H1 (cell line): ENCODE measurements around the gene RHOH. TPM values are rescaled to one million over a fixed set of nuclear protein-coding genes. Genes with fewer than 3 reads are reported as not detected.

ENCODE experiments used
- CTCF ChIA-PET: fragments of 300-600 bp; sonication (Branson Sonifier 250); formaldehyde crosslinking; loops from one replicate; lab custom pipeline; 2021; ENCODE audit not compliant: partially characterized antibody; lab: Charles Lee
- POLR2A ChIA-PET: fragments of 300-600 bp; sonication (Branson Sonifier 250); formaldehyde crosslinking; loops from one replicate; lab custom pipeline; 2021; ENCODE audit warnings: inconsistent platforms; ENCODE audit not compliant: partially characterized antibody; lab: Charles Lee
- DNase-seq, 2 experiments: peaks; one replicate each; pipeline versions ENCODE4 v3.0.0 to v3.0.0-alpha.2; 2010 to 2022; ENCODE audit warnings: low spot score in 2 of 2, low read depth in 1 of 2, mixed read lengths in 1 of 2
- FAIRE-seq: peaks from 2 replicates; lab custom pipeline; 2011; peaks lifted over from hg19 to GRCh38; lab: Jason Lieb, UNC
- H2AFZ ChIP-seq: 2 replicates; pipeline ENCODE4 v1.8.1; 2012; ENCODE audit warnings: low read length, inconsistent platforms
- H2AK5ac ChIP-seq: 2 replicates; pipeline ENCODE4 v1.6.1; 2013; ENCODE audit warnings: low read depth, low read length
- H2BK120ac ChIP-seq: replicated peaks from 2 replicates; pipeline ENCODE3; 2013; ENCODE audit warnings: low read depth, low read length, inconsistent platforms
- H2BK12ac ChIP-seq: 2 replicates; pipeline ENCODE4 v1.6.1; 2013; ENCODE audit warnings: low read depth, low read length
- H2BK15ac ChIP-seq: 2 replicates; pipeline ENCODE4 v1.6.1; 2013; ENCODE audit warnings: low read length
- H2BK20ac ChIP-seq: 2 replicates; pipeline ENCODE4 v1.6.1; 2013; ENCODE audit warnings: low read length
- H2BK5ac ChIP-seq: 2 replicates; pipeline ENCODE4 v1.6.1; 2013; ENCODE audit warnings: low read depth, low read length
- H3K14ac ChIP-seq: 2 replicates; pipeline ENCODE4 v1.6.1; 2013; ENCODE audit warnings: inconsistent platforms; ENCODE audit not compliant: insufficient read length
- H3K18ac ChIP-seq: 2 replicates; pipeline ENCODE4 v1.6.1; 2013; ENCODE audit warnings: low read length; ENCODE audit errors: extremely low read depth
- H3K23ac ChIP-seq: 2 replicates; pipeline ENCODE4 v1.6.1; 2013; ENCODE audit warnings: inconsistent platforms; ENCODE audit not compliant: insufficient read length
- H3K23me2 ChIP-seq: 2 replicates; pipeline ENCODE4 v1.6.1; 2013; ENCODE audit warnings: low read depth, low read length
- H3K27ac ChIP-seq: 2 replicates; pipeline ENCODE4 v1.6.1; 2011; ENCODE audit warnings: low read depth, low read length, inconsistent platforms
- H3K27me3 ChIP-seq, 4 experiments: replicated peaks in 1 of 4; 1 replicate in 1 of 4; 2 replicates in 3 of 4; pipeline versions ENCODE4 v1.6.1 to v1.8.1; 2011 to 2013; ENCODE audit warnings: low read length in 3 of 4, mild to moderate bottlenecking in 3 of 4, inconsistent platforms in 2 of 4, mixed read lengths in 2 of 4, moderate library complexity in 1 of 4; ENCODE audit not compliant: control insufficient read depth in 3 of 4, insufficient read depth in 3 of 4; ENCODE audit errors: extremely low read depth in 1 of 4
- H3K36me3 ChIP-seq, 4 experiments: 2 replicates each; pipeline versions ENCODE4 v1.6.1 to v1.8.1; 2011 to 2013; ENCODE audit warnings: mild to moderate bottlenecking in 4 of 4, low read length in 3 of 4, moderate library complexity in 2 of 4, control low read depth in 1 of 4, inconsistent platforms in 1 of 4; ENCODE audit not compliant: insufficient read depth in 4 of 4, control insufficient read depth in 2 of 4
- H3K4ac ChIP-seq: replicated peaks from 2 replicates; pipeline ENCODE3; 2013; ENCODE audit warnings: low read length, low read depth, mixed read lengths, inconsistent platforms; ENCODE audit not compliant: insufficient read length
- H3K4me1 ChIP-seq, 4 experiments: replicated peaks in 1 of 4; 1 replicate in 1 of 4; 2 replicates in 3 of 4; pipeline versions ENCODE4 v1.6.1 to v1.8.1; 2011 to 2013; ENCODE audit warnings: low read length in 3 of 4, inconsistent platforms in 2 of 4, mixed read lengths in 1 of 4; ENCODE audit not compliant: insufficient read depth in 4 of 4, control insufficient read depth in 3 of 4
- H3K4me2 ChIP-seq, 2 experiments: 2 replicates each; pipeline versions ENCODE4 v1.6.1 to v1.8.1; 2011 to 2013; ENCODE audit warnings: low read depth in 2 of 2, low read length in 2 of 2, control low read depth in 1 of 2, inconsistent platforms in 1 of 2, mild to moderate bottlenecking in 1 of 2; ENCODE audit not compliant: insufficient read depth in 1 of 2
- H3K4me3 ChIP-seq, 4 experiments: fragments of 200-600, 300-600 bp in 1 of 4; sonication (generic), shearing (Covaris generic), sonication (Bioruptor Twin) in 1 of 4; 2 replicates each; pipeline versions ENCODE4 v1.5.1 to v1.8.1; 2011 to 2016; ENCODE audit warnings: low read length in 4 of 4, low read depth in 3 of 4, control low read depth in 2 of 4, inconsistent platforms in 2 of 4, mild to moderate bottlenecking in 2 of 4, mixed read lengths in 1 of 4, moderate library complexity in 1 of 4; ENCODE audit not compliant: insufficient read depth in 2 of 4; ENCODE audit errors: extremely low read depth in 1 of 4
- H3K56ac ChIP-seq: replicated peaks from 2 replicates; pipeline ENCODE3; 2013; ENCODE audit warnings: low read depth, mild to moderate bottlenecking, mixed read lengths, low read length, inconsistent platforms; ENCODE audit not compliant: insufficient read length
- H3K79me1 ChIP-seq: 2 replicates; pipeline ENCODE4 v1.6.1; 2013; ENCODE audit warnings: low read depth, low read length, control low read depth
- H3K79me2 ChIP-seq, 2 experiments: 2 replicates each; pipeline versions ENCODE4 v1.6.1 to v1.8.1; 2012 to 2013; ENCODE audit warnings: low read length in 2 of 2, mild to moderate bottlenecking in 2 of 2, inconsistent platforms in 1 of 2; ENCODE audit not compliant: insufficient read depth in 2 of 2, control insufficient read depth in 1 of 2
- H3K9ac ChIP-seq, 4 experiments: replicated peaks in 1 of 4; 1 replicate in 1 of 4; 2 replicates in 3 of 4; pipeline versions ENCODE4 v1.6.1 to v1.8.1; 2011 to 2013; ENCODE audit warnings: low read depth in 3 of 4, low read length in 3 of 4, control low read depth in 2 of 4, mild to moderate bottlenecking in 2 of 4, moderate library complexity in 2 of 4, inconsistent platforms in 1 of 4; ENCODE audit errors: extremely low read depth in 1 of 4
- H3K9me3 ChIP-seq, 2 experiments: 2 replicates each; pipeline versions ENCODE4 v1.6.1 to v1.8.1; 2012 to 2013; ENCODE audit warnings: mild to moderate bottlenecking in 2 of 2, moderate library complexity in 2 of 2, control low read depth in 1 of 2, inconsistent platforms in 1 of 2, low read depth in 1 of 2, low read length in 1 of 2, mixed read lengths in 1 of 2; ENCODE audit not compliant: insufficient read depth in 2 of 2
- H4K20me1 ChIP-seq, 2 experiments: replicated peaks in 1 of 2; 2 replicates each; pipeline versions ENCODE3 to v1.8.1; 2011 to 2013; ENCODE audit warnings: inconsistent platforms in 2 of 2, low read length in 2 of 2, mild to moderate bottlenecking in 1 of 2; ENCODE audit not compliant: insufficient read depth in 2 of 2, control insufficient read depth in 1 of 2
- H4K5ac ChIP-seq: 2 replicates; pipeline ENCODE4 v1.6.1; 2013; ENCODE audit warnings: low read length, low read depth, mixed read lengths, inconsistent platforms; ENCODE audit not compliant: insufficient read length
- H4K8ac ChIP-seq: 2 replicates; pipeline ENCODE4 v1.8.0; 2013; ENCODE audit warnings: mild to moderate bottlenecking, moderate library complexity, low read length, inconsistent platforms; ENCODE audit not compliant: insufficient read depth; ENCODE audit errors: extremely low read depth
- H4K91ac ChIP-seq: replicated peaks from 2 replicates; pipeline ENCODE3; 2013; ENCODE audit warnings: low read length, mixed read lengths, inconsistent platforms; ENCODE audit not compliant: insufficient read length
- MAX ChIP-seq: IDR thresholded peaks from 2 replicates; pipeline ENCODE4 v1.6.1; 2012; ENCODE audit warnings: inconsistent platforms
- RAD21 ChIP-seq, 2 experiments: IDR thresholded peaks in 1 of 2; conservative IDR thresholded peaks in 1 of 2; 2 replicates each; pipeline ENCODE4 v1.6.1; 2011; ENCODE audit warnings: low read depth in 2 of 2, low read length in 2 of 2, improper control_type of control experiment in 1 of 2, inconsistent platforms in 1 of 2, mild to moderate bottlenecking in 1 of 2, moderate library complexity in 1 of 2
- RBBP5 ChIP-seq: IDR thresholded peaks from 2 replicates; pipeline ENCODE4 v1.7.1; 2012; ENCODE audit warnings: low read depth, mild to moderate bottlenecking, inconsistent platforms, low read length, moderate library complexity, borderline replicate concordance
- WGBS, 2 experiments: shearing (Covaris generic) in 1 of 2; methylation state at CpG; one replicate each; pipeline versions ENCODE4 v1.1.6 to v1.1.7; 2013 to 2015; ENCODE audit warnings: low lambda C conversion rate in 2 of 2, mixed read lengths in 2 of 2, inconsistent platforms in 1 of 2, low coverage in 1 of 2, missing lambda C conversion rate in 1 of 2; ENCODE audit not compliant: insufficient replicate concordance in 2 of 2, insufficient coverage in 1 of 2, insufficient read length in 1 of 2; ENCODE audit errors: extremely low coverage in 1 of 2, missing lambda C conversion rate in 1 of 2; 5-methylcytosine and 5-hydroxymethylcytosine counted together
- polyA plus RNA-seq, 7 experiments: library from polyadenylated mRNA; depleted of rRNA in 3 of 7; stranded (reverse) in 5 of 7; unstranded in 2 of 7; fragments of >200 nt in 5 of 7; fragments of 200-250 nt in 2 of 7; gene quantifications; 1 replicate in 5 of 7; 2 replicates in 1 of 7; 4 replicates in 1 of 7; pipeline versions ENCODE4 v1.2.1 to v1.2.3, GENCODE V29; 2011 to 2013; ENCODE audit warnings: missing spikeins in 2 of 7, mixed read lengths in 2 of 7
- total RNA-seq: library from RNA; stranded (reverse); fragmentation: NEBNext Ultra II Directional; extraction: Animal tissue kit (Norgen Biotek cat#: 25700); gene quantifications from 2 replicates; pipeline ENCODE4 v1.2.1, GENCODE V29; 2021
- TF ChIP-seq, protein P1 (sequence below), 3 experiments: IDR thresholded peaks; 1 replicate in 2 of 3; 2 replicates in 1 of 3; pipeline versions ENCODE4 v1.5.1 to v1.6.1; 2011; ENCODE audit warnings: low read length in 3 of 3, mild to moderate bottlenecking in 3 of 3, inconsistent platforms in 2 of 3, low read depth in 1 of 3, moderate library complexity in 1 of 3; ENCODE audit not compliant: insufficient read depth in 1 of 3; ENCODE audit errors: control extremely low read depth in 1 of 3

The RHOH gene
- total and polyA plus RNA-seq, 2 of the 8 experiments (the other 6 are each of a cell fraction or from before 2014, with no cell fraction given), result 5.9 to 6.9 TPM

- no peak overlapping the region for H2BK120ac ChIP-seq
- H2BK20ac ChIP-seq, result no peak overlapping the region
- DNase-seq (peak in 1 of 2 experiments; percentile 69), FAIRE-seq (peak; percentile 96)
- H4K8ac ChIP-seq, result no peak overlapping the region
- H3K4me1 ChIP-seq, result no peaks in the 10 kb centered on the region
- no peak overlapping the region for H4K91ac ChIP-seq
- H3K4me2 ChIP-seq, result no peak overlapping the region
- ChIA-PET POLR2A (no interaction called here), CTCF (interaction anchor here (0.6 to 1.8 kb wide), 19 partner anchors 9 to 1074 kb away, joined by 3 to 8 read pairs (median 3); no protein-coding TSS in a partner anchor)
- H2BK12ac ChIP-seq, result no peak overlapping the region
- no peak overlapping the region for H2AK5ac ChIP-seq
- no peaks in the 10 kb centered on the region for H3K79me2 ChIP-seq
- H2BK5ac ChIP-seq, result no peak overlapping the region
- no peak overlapping the region for H2AFZ ChIP-seq
- no peak overlapping the region for H3K4ac ChIP-seq
- H2BK15ac ChIP-seq, result no peak overlapping the region
- no peaks in the 10 kb centered on the region for H3K23me2 ChIP-seq
- H3K18ac ChIP-seq, result no peak overlapping the region
- H3K4me3 ChIP-seq, result no peak overlapping the region
- peaks cover 0 to 31% (median 11%) of the 10 kb centered on the region in 4 experiments; a peak in 4 of 8 replicates for H3K36me3 ChIP-seq
- H3K27me3 ChIP-seq, result no peaks in the 10 kb centered on the region
- no peak overlapping the region for H3K23ac ChIP-seq
- no peak overlapping the region for H4K5ac ChIP-seq
- H4K20me1 ChIP-seq, result no peaks in the 10 kb centered on the region
- no peak overlapping the region for H3K9ac ChIP-seq
- H3K9me3 ChIP-seq, result peaks cover 13% of the 10 kb centered on the region in 2 experiments
- no peaks in the 10 kb centered on the region for H3K79me1 ChIP-seq
- H3K56ac ChIP-seq, result no peak overlapping the region
- WGBS, 2 experiments, result 92% methylated on average over 3 of the region's 3 CpGs; no CpG with 5 or more reads in 1 of the 2 experiments
- H3K14ac ChIP-seq, result no peak overlapping the region
- TF ChIP-seq RBBP5 (no peak), RAD21 (IDR thresholded peaks at IDR 0.05 in 1 of 2, conservative IDR thresholded peaks at IDR 0.05 in 1 of 2; ENCODE audit: low read depth in 2 of 2, low read length in 2 of 2) (peak; percentile 83 to 86), MAX (0 out of 2 replicates have a peak, but pooled peaks have one; percentile 15)
- TF ChIP-seq, protein P1, sequence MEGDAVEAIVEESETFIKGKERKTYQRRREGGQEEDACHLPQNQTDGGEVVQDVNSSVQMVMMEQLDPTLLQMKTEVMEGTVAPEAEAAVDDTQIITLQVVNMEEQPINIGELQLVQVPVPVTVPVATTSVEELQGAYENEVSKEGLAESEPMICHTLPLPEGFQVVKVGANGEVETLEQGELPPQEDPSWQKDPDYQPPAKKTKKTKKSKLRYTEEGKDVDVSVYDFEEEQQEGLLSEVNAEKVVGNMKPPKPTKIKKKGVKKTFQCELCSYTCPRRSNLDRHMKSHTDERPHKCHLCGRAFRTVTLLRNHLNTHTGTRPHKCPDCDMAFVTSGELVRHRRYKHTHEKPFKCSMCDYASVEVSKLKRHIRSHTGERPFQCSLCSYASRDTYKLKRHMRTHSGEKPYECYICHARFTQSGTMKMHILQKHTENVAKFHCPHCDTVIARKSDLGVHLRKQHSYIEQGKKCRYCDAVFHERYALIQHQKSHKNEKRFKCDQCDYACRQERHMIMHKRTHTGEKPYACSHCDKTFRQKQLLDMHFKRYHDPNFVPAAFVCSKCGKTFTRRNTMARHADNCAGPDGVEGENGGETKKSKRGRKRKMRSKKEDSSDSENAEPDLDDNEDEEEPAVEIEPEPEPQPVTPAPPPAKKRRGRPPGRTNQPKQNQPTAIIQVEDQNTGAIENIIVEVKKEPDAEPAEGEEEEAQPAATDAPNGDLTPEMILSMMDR (IDR thresholded peaks at IDR 0.05; ENCODE audit: control extremely low read depth in 1 of 3, insufficient read depth in 1 of 3, low read depth in 1 of 3, low read length in 3 of 3), result peak; percentile 33 to 85 (median 75)
- no peak overlapping the region for H3K27ac ChIP-seq
These were observed 46.9 kb upstream of the RHOH start for GRCh38 chr4:40149960-40150385.
